GM13977 (cell line): Measurements from ENCODE around the gene GUCY2C.
"Not testable (repeated sequence)": the region's sequence is repeated elsewhere in the genome, so short reads cannot be mapped to it uniquely, and the experiment has no call there.

Source experiments
- DNase-seq: peaks from one replicate; pipeline ENCODE4 v3.0.0; 2012; ENCODE audit warnings: low spot score
- in situ Hi-C: fragments of 300-500 bp; cut with MboI; formaldehyde crosslinking; loops from one replicate; pipeline ENCODE4 v1.12.0; 2022; ENCODE audit warnings: low sequenced_read_pairs, low pct_unique_long_range_greater_than_20kb, mixed read lengths, inconsistent platforms; ENCODE audit not compliant: unreplicated experiment
- TF ChIP-seq, protein P1 (sequence below): IDR thresholded peaks from 2 replicates; pipeline ENCODE4 v1.5.1; 2012; ENCODE audit warnings: mild to moderate bottlenecking, control low read depth; ENCODE audit not compliant: insufficient read depth; ENCODE audit errors: extremely low read depth, missing control alignments

Gene GUCY2C

DNA sequence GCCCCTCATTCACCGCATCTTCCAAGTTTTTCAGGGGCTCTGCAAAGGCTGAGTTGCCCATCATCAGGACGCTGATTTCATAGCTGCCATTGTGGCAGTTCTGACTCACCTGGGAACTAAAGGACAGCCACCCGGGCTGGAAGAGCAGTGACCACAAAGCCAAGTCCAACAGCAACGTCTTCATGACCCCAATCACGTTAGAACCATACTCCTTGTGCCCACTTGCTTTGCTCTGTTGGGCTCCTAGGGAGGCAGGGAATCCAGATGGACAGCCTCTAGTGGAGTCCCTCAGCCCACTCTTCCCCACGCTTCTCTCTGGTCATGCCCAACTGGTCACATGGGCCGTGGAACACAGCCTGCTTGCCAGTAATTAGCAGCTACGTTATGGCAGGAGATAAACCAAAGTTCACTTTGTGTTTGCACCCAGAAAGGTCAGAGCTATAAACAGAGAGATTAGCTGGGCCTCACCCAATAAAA is at the start of gene GUCY2C:
TSS of gene GUCY2C (minus strand) at position 335 of the 477 bp plus-strand sequence. CDS start at position 184, 151 bp downstream.
- in situ Hi-C loops = no loop called here
- TF ChIP-seq, protein P1, sequence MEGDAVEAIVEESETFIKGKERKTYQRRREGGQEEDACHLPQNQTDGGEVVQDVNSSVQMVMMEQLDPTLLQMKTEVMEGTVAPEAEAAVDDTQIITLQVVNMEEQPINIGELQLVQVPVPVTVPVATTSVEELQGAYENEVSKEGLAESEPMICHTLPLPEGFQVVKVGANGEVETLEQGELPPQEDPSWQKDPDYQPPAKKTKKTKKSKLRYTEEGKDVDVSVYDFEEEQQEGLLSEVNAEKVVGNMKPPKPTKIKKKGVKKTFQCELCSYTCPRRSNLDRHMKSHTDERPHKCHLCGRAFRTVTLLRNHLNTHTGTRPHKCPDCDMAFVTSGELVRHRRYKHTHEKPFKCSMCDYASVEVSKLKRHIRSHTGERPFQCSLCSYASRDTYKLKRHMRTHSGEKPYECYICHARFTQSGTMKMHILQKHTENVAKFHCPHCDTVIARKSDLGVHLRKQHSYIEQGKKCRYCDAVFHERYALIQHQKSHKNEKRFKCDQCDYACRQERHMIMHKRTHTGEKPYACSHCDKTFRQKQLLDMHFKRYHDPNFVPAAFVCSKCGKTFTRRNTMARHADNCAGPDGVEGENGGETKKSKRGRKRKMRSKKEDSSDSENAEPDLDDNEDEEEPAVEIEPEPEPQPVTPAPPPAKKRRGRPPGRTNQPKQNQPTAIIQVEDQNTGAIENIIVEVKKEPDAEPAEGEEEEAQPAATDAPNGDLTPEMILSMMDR = no peak
- DNase-seq = no peak

GRCh38 chr12:14743061-14743460 is 46.7 kb upstream of the GUCY2C start:
- in situ Hi-C loops = no loop called here
- TF ChIP-seq, protein P1 = no peak
- DNase-seq = no peak

DNA sequence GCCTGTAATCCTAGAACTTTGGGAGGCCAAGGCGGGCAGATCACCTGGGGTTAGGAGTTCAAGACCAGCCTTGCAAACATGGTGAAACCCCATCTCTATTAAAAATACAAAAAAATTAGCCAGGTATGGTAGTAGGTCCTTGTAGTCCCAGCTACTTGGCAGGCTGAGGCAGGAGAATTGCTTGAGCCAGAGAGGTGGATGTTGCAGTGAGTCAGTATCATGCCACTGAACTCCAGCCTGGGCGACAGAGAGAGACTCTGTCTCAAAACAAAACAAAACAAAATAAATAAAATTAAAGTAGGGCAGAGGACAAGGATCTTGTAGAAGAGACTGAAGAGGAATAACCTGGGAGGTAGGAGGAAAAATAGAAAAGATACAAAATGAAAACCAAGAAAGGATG is 45.5 kb upstream of the GUCY2C start:
- no peak for DNase-seq
- TF ChIP-seq, protein P1 = no peak
- in situ Hi-C loops = no loop called here

GRCh38 chr12:14741153-14741552 is 44.8 kb upstream of the GUCY2C start:
- TF ChIP-seq, protein P1 = no peak

DNA sequence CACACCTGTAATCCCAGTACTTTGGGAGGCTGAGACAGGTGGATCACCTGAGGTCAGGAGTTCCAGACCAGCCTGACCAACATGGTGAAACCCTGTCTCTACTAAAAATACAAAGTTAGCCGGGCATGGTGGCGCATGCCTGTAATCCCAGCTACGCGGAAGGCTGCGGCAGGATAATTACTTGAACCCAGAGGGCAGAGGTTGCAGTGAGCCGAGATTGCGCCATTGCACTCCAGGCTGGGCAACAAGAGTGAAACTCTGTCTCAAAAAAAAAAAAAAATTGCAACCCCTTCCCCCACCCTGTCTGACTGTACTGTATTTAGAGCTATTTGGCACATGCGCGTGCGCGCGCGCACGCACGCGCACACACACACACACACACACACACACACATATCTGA is 40.0 kb upstream of the GUCY2C start:
- DNase-seq, in situ Hi-C loops: not testable (repeated sequence)

More at GRCh38 chr12:14741153-14741552, 44.8 kb upstream of the GUCY2C start:
- in situ Hi-C loops = no loop called here
- DNase-seq = no peak

DNA sequence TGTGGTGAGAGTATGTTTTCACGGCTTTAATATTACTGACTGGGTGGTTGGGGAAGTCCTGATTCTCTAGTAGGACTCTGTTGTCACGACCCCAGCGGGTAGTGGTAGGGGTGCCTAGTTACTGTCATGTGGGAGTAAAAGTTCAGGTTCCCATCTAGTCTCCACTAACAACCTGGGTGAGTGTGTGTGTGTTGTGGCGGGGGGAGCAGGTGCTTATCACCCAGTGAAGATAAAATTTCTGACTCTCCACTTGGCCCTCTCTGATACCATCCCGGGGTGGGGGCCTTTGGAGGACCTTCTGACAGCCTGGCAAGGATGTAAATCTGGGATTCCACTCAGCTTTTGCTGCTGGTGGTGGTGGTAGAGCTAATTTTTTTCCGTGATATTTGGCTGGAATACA is 35.4 kb upstream of the GUCY2C start:
- DNase-seq = no peak
- in situ Hi-C loops = no loop called here
- TF ChIP-seq, protein P1 = no peak

GRCh38 chr12:14729586-14729985 is 33.2 kb upstream of the GUCY2C start:
- TF ChIP-seq, protein P1 = no peak
- no peak for DNase-seq
- in situ Hi-C loops = no loop called here
